GM12878 (cell line): Measurements from ENCODE around the gene SIRPD. TPM values are rescaled to one million over a fixed set of nuclear protein-coding genes. Genes with fewer than 3 reads are reported as not detected.

Source experiments
- BMI1 ChIP-seq: fragments of 450-650 bp; IDR thresholded peaks from 2 replicates; pipeline ENCODE4 v1.6.1; 2016; ENCODE audit warnings: mild to moderate bottlenecking, moderate library complexity, borderline replicate concordance
- ESRRA ChIP-seq: IDR thresholded peaks from 2 replicates; pipeline ENCODE4 v1.6.1; 2012; ENCODE audit warnings: mild to moderate bottlenecking, low read length, improper control_type of control experiment
- FOS ChIP-seq: IDR thresholded peaks from 3 replicates; pipeline ENCODE4 v1.6.1; 2011; ENCODE audit warnings: borderline replicate concordance; ENCODE audit not compliant: insufficient read length; ENCODE audit errors: extremely low read depth
- HDGF ChIP-seq: fragments of 450-650 bp; IDR thresholded peaks from 2 replicates; pipeline ENCODE4 v1.6.1; 2016; ENCODE audit warnings: antibody characterized with exemption
- KAT2A ChIP-seq: conservative IDR thresholded peaks from 2 replicates; pipeline ENCODE4 v1.6.1; 2011; ENCODE audit warnings: low read depth, low read length; ENCODE audit not compliant: control insufficient read depth
- MEF2A ChIP-seq: IDR thresholded peaks from 2 replicates; pipeline ENCODE4 v1.6.1; 2011; ENCODE audit warnings: low read depth, mild to moderate bottlenecking, low read length, moderate library complexity; ENCODE audit not compliant: insufficient read depth
- MYB ChIP-seq: fragments of 150-350 bp; IDR thresholded peaks from 2 replicates; pipeline ENCODE4 v1.6.1; 2014; ENCODE audit warnings: mild to moderate bottlenecking, low read depth, low read length, borderline replicate concordance
- NBN ChIP-seq: fragments of 450-650 bp; IDR thresholded peaks from 2 replicates; pipeline ENCODE4 v1.6.1; 2016
- NFXL1 ChIP-seq: fragments of 450-650 bp; IDR thresholded peaks from 2 replicates; pipeline ENCODE4 v1.6.1; 2017; ENCODE audit warnings: antibody characterized with exemption, mild to moderate bottlenecking, borderline replicate concordance
- PAX8 ChIP-seq: fragments of 450-650 bp; IDR thresholded peaks from 2 replicates; pipeline ENCODE4 v1.6.1; 2017; ENCODE audit warnings: mild to moderate bottlenecking, moderate library complexity
- POLR2A ChIP-seq: IDR thresholded peaks from 2 replicates; pipeline ENCODE4 v1.6.1; 2011; ENCODE audit warnings: low read depth, mild to moderate bottlenecking, low read length
- RUNX3 ChIP-seq: IDR thresholded peaks from 2 replicates; pipeline ENCODE4 v1.6.1; 2012; ENCODE audit warnings: low read length, inconsistent platforms
- SREBF2 ChIP-seq: IDR thresholded peaks from 2 replicates; pipeline ENCODE4 v1.6.1; 2012; ENCODE audit warnings: mild to moderate bottlenecking, low read length
- TARDBP ChIP-seq: IDR thresholded peaks from 2 replicates; pipeline ENCODE4 v1.6.1; 2016; ENCODE audit warnings: borderline replicate concordance
- YBX1 ChIP-seq: fragments of 450-650 bp; IDR thresholded peaks from 2 replicates; pipeline ENCODE4 v1.6.1; 2016; ENCODE audit warnings: antibody characterized with exemption
- ZNF24 ChIP-seq: fragments of 450-650 bp; IDR thresholded peaks from 2 replicates; pipeline ENCODE4 v1.6.1; 2017; ENCODE audit warnings: antibody characterized with exemption, mild to moderate bottlenecking
- polyA plus RNA-seq, 11 experiments: library from polyadenylated mRNA; depleted of rRNA in 4 of 11; unstranded in 6 of 11; stranded (reverse) in 5 of 11; fragments of >200 nt; fragmentation: Nextera tagmentation in 4 of 11; fragmentation: Illumina TruSeq in 1 of 11; extraction: Ambion mirVana in 4 of 11; extraction: Trizol in 1 of 11; gene quantifications; 1 replicate in 1 of 11; 2 replicates in 10 of 11; pipeline versions ENCODE4 v1.2.1 to v1.2.3, GENCODE V29; 2011 to 2016; ENCODE audit warnings: inconsistent platforms in 2 of 11, missing spikeins in 2 of 11, low read depth in 1 of 11
- total RNA-seq, 4 experiments: library from RNA; depleted of rRNA in 3 of 4; stranded (reverse); fragments of >200 nt in 3 of 4; fragmentation: Illumina TruSeq in 1 of 4; extraction: Trizol in 1 of 4; gene quantifications; 2 replicates each; pipeline versions ENCODE4 v1.2.1 to v1.2.3, GENCODE V29; 2013 to 2021
- TF ChIP-seq, protein P1 (sequence below): fragments of 450-650 bp; IDR thresholded peaks from 2 replicates; pipeline ENCODE4 v1.6.1; 2016; ENCODE audit warnings: mild to moderate bottlenecking, moderate library complexity, borderline replicate concordance
- TF ChIP-seq, protein P2 (sequence below): fragments of 450-650 bp; formaldehyde crosslinking; IDR thresholded peaks from 2 replicates; pipeline ENCODE4 v1.4.0; 2022; ENCODE audit warnings: mild to moderate bottlenecking, moderate library complexity
- TF ChIP-seq, protein P3 (sequence below): fragments of 450-650 bp; IDR thresholded peaks from 2 replicates; pipeline ENCODE4 v1.6.1; 2017; ENCODE audit warnings: borderline replicate concordance
- TF ChIP-seq, protein P4 (sequence below): IDR thresholded peaks from 2 replicates; pipeline ENCODE4 v1.6.1; 2011; ENCODE audit warnings: borderline replicate concordance, low read depth, mild to moderate bottlenecking, moderate library complexity, mixed read lengths, low read length; ENCODE audit not compliant: insufficient read depth; ENCODE audit errors: extremely low read length
- TF ChIP-seq, protein P5 (sequence below): IDR thresholded peaks from 2 replicates; pipeline ENCODE4 v1.6.1; 2012; ENCODE audit warnings: low read depth, low read length, improper control_type of control experiment

The SIRPD gene
- total and polyA plus RNA-seq, 10 of the 15 experiments (the other 5 are each of a cell fraction or from before 2014, with no cell fraction given): 0.10 to 1.6 (median 0.88) TPM

DNA sequence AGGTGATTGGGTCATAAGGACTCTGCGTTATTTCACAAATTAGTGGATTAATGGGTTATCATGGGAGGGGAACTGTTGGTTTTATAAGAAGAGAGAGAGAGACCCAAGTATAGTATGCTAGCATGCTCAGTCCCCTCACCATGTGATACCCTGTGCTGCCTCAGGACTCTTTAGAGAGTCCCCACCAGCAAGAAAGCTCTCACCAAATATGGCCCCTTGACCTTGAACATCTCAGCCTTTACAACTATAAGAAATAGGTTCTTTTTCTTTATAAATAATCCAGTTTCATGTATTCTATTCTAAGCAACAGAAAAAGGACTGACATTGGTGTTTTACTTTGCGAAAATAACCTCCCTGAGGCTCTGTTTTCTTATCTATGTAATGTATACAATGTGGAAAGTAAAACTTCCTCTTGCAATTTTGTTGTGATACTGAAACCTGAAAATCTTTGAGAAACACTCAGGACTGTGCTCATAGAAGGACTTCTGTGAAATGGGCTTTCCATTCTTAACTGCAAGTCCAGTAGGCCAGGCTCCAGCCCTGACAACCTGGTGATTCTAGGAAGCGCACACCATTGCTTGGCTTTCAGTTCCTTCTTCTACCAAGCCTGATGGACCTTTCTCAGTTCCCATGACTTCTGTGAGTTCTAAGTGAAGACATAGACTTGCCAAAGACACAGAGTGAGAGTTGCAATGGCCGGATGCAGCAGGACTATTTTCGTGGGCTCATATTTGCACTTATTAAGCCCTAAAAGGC lies 21.9 kb downstream of the SIRPD start (continued):
- TF ChIP-seq, protein P1, sequence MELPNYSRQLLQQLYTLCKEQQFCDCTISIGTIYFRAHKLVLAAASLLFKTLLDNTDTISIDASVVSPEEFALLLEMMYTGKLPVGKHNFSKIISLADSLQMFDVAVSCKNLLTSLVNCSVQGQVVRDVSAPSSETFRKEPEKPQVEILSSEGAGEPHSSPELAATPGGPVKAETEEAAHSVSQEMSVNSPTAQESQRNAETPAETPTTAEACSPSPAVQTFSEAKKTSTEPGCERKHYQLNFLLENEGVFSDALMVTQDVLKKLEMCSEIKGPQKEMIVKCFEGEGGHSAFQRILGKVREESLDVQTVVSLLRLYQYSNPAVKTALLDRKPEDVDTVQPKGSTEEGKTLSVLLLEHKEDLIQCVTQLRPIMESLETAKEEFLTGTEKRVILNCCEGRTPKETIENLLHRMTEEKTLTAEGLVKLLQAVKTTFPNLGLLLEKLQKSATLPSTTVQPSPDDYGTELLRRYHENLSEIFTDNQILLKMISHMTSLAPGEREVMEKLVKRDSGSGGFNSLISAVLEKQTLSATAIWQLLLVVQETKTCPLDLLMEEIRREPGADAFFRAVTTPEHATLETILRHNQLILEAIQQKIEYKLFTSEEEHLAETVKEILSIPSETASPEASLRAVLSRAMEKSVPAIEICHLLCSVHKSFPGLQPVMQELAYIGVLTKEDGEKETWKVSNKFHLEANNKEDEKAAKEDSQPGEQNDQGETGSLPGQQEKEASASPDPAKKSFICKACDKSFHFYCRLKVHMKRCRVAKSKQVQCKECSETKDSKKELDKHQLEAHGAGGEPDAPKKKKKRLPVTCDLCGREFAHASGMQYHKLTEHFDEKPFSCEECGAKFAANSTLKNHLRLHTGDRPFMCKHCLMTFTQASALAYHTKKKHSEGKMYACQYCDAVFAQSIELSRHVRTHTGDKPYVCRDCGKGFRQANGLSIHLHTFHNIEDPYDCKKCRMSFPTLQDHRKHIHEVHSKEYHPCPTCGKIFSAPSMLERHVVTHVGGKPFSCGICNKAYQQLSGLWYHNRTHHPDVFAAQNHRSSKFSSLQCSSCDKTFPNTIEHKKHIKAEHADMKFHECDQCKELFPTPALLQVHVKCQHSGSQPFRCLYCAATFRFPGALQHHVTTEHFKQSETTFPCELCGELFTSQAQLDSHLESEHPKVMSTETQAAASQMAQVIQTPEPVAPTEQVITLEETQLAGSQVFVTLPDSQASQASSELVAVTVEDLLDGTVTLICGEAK: no peak
- TF ChIP-seq KAT2A (no peak), YBX1 (no peak), FOS (no peak), MEF2A (peak; percentile 43; the same call in 1 of the 2 replicates), SREBF2 (no peak), BMI1 (no peak), RUNX3 (peak; percentile 67), ZNF24 (no peak; the same call in 1 of the 2 replicates), PAX8 (no peak), POLR2A (no peak), NBN (peak; percentile 59; the same call in 1 of the 2 replicates), TARDBP (0 out of 2 replicates have a peak, but pooled peaks have one; percentile 48), HDGF (no peak), NFXL1 (no peak), ESRRA (no peak), MYB (no peak)
- TF ChIP-seq, protein P2, sequence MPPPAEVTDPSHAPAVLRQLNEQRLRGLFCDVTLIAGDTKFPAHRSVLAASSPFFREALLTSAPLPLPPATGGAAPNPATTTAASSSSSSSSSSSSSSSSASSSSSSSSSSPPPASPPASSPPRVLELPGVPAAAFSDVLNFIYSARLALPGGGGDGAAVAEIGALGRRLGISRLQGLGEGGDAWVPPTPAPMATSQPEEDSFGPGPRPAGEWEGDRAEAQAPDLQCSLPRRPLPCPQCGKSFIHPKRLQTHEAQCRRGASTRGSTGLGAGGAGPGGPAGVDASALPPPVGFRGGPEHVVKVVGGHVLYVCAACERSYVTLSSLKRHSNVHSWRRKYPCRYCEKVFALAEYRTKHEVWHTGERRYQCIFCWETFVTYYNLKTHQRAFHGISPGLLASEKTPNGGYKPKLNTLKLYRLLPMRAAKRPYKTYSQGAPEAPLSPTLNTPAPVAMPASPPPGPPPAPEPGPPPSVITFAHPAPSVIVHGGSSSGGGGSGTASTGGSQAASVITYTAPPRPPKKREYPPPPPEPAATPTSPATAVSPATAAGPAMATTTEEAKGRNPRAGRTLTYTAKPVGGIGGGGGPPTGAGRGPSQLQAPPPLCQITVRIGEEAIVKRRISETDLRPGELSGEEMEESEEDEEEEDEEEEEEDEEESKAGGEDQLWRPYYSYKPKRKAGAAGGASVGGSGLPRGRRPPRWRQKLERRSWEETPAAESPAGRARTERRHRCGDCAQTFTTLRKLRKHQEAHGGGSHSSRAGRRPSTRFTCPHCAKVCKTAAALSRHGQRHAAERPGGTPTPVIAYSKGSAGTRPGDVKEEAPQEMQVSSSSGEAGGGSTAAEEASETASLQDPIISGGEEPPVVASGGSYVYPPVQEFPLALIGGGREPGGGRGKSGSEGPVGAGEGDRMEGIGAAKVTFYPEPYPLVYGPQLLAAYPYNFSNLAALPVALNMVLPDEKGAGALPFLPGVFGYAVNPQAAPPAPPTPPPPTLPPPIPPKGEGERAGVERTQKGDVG (CRISPR knock-in tag): no peak
- TF ChIP-seq, protein P3, sequence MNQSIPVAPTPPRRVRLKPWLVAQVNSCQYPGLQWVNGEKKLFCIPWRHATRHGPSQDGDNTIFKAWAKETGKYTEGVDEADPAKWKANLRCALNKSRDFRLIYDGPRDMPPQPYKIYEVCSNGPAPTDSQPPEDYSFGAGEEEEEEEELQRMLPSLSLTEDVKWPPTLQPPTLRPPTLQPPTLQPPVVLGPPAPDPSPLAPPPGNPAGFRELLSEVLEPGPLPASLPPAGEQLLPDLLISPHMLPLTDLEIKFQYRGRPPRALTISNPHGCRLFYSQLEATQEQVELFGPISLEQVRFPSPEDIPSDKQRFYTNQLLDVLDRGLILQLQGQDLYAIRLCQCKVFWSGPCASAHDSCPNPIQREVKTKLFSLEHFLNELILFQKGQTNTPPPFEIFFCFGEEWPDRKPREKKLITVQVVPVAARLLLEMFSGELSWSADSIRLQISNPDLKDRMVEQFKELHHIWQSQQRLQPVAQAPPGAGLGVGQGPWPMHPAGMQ: no peak
- TF ChIP-seq, protein P4, sequence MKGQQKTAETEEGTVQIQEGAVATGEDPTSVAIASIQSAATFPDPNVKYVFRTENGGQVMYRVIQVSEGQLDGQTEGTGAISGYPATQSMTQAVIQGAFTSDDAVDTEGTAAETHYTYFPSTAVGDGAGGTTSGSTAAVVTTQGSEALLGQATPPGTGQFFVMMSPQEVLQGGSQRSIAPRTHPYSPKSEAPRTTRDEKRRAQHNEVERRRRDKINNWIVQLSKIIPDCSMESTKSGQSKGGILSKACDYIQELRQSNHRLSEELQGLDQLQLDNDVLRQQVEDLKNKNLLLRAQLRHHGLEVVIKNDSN: no peak
- TF ChIP-seq, protein P5, sequence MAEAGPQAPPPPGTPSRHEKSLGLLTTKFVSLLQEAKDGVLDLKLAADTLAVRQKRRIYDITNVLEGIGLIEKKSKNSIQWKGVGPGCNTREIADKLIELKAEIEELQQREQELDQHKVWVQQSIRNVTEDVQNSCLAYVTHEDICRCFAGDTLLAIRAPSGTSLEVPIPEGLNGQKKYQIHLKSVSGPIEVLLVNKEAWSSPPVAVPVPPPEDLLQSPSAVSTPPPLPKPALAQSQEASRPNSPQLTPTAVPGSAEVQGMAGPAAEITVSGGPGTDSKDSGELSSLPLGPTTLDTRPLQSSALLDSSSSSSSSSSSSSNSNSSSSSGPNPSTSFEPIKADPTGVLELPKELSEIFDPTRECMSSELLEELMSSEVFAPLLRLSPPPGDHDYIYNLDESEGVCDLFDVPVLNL: no peak
